Mesenchymal stem cell (in vitro differentiated cells and primary cell): ENCODE data around the gene CLIC3.

Experiments
- DNase-seq: peaks from one replicate; pipeline ENCODE4 v3.0.0-alpha.2; 2013
- H2AFZ ChIP-seq: one replicate; pipeline ENCODE4 v1.6.1; 2013; ENCODE audit warnings: low read depth, mild to moderate bottlenecking, control low read depth, inconsistent platforms, low read length, moderate library complexity
- H2AK5ac ChIP-seq: 2 replicates; pipeline ENCODE4 v1.6.1; 2013; ENCODE audit warnings: low read length, moderate library complexity, mild to moderate bottlenecking, inconsistent platforms; ENCODE audit not compliant: severe bottlenecking
- H2BK120ac ChIP-seq: one replicate; pipeline ENCODE4 v1.6.1; 2013; ENCODE audit warnings: low read depth, mild to moderate bottlenecking, inconsistent platforms, low read length, moderate library complexity
- H2BK12ac ChIP-seq, 2 experiments: one replicate each; pipeline ENCODE4 v1.6.1; 2013; ENCODE audit warnings: inconsistent platforms in 2 of 2, low read length in 2 of 2, mild to moderate bottlenecking in 2 of 2, moderate library complexity in 2 of 2, control low read depth in 1 of 2
- H2BK15ac ChIP-seq: one replicate; pipeline ENCODE4 v1.6.1; 2013; ENCODE audit warnings: mild to moderate bottlenecking, low read depth, inconsistent platforms; ENCODE audit not compliant: poor library complexity, severe bottlenecking
- H2BK5ac ChIP-seq: 2 replicates; pipeline ENCODE4 v1.6.1; 2013; ENCODE audit warnings: low read depth, mild to moderate bottlenecking, low read length, control low read depth, inconsistent platforms; ENCODE audit not compliant: poor library complexity, severe bottlenecking
- H3K14ac ChIP-seq, 2 experiments: one replicate each; pipeline ENCODE4 v1.6.1; 2013; ENCODE audit warnings: inconsistent platforms in 2 of 2, low read length in 2 of 2, control low read depth in 1 of 2, mild to moderate bottlenecking in 1 of 2, moderate library complexity in 1 of 2
- H3K18ac ChIP-seq, 2 experiments: one replicate each; pipeline ENCODE4 v1.6.1; 2013; ENCODE audit warnings: inconsistent platforms in 2 of 2, low read length in 2 of 2, control low read depth in 1 of 2, low read depth in 1 of 2, mild to moderate bottlenecking in 1 of 2
- H3K23ac ChIP-seq, 2 experiments: one replicate each; pipeline ENCODE4 v1.6.1; 2013; ENCODE audit warnings: inconsistent platforms in 2 of 2, low read length in 2 of 2, mild to moderate bottlenecking in 2 of 2, moderate library complexity in 2 of 2, control low read depth in 1 of 2
- H3K27ac ChIP-seq: 2 replicates; pipeline ENCODE4 v1.5.1; 2013; ENCODE audit warnings: mild to moderate bottlenecking, moderate library complexity, low read length, control low read depth, inconsistent platforms; ENCODE audit not compliant: poor library complexity, severe bottlenecking
- H3K27me3 ChIP-seq, 2 experiments: 2 replicates each; pipeline versions ENCODE4 v1.6.1 to v1.7.0; 2013; ENCODE audit warnings: low read length in 2 of 2, mild to moderate bottlenecking in 2 of 2, moderate library complexity in 2 of 2, control low read depth in 1 of 2, inconsistent platforms in 1 of 2; ENCODE audit not compliant: control insufficient read depth in 1 of 2, insufficient read depth in 1 of 2
- H3K36me3 ChIP-seq, 2 experiments: 2 replicates each; pipeline versions ENCODE4 v1.6.1 to v1.7.0; 2013; ENCODE audit warnings: low read length in 2 of 2, control low read depth in 1 of 2, inconsistent platforms in 1 of 2, low read depth in 1 of 2, mild to moderate bottlenecking in 1 of 2; ENCODE audit not compliant: insufficient read depth in 2 of 2, control insufficient read depth in 1 of 2
- H3K4ac ChIP-seq, 2 experiments: one replicate each; pipeline ENCODE4 v1.6.1; 2013; ENCODE audit warnings: inconsistent platforms in 2 of 2, low read length in 2 of 2, mild to moderate bottlenecking in 2 of 2, moderate library complexity in 2 of 2, control low read depth in 1 of 2, low read depth in 1 of 2
- H3K4me1 ChIP-seq: 2 replicates; pipeline ENCODE4 v1.6.1; 2013; ENCODE audit warnings: low read depth, low read length, control low read depth; ENCODE audit not compliant: control insufficient read depth, insufficient read depth
- H3K4me2 ChIP-seq: 2 replicates; pipeline ENCODE4 v1.6.1; 2013; ENCODE audit warnings: low read length, mild to moderate bottlenecking, inconsistent platforms; ENCODE audit not compliant: poor library complexity, severe bottlenecking
- H3K4me3 ChIP-seq, 2 experiments: 2 replicates each; pipeline versions ENCODE4 v1.5.1 to v1.7.0; 2013; ENCODE audit warnings: low read length in 2 of 2, mild to moderate bottlenecking in 2 of 2, control low read depth in 1 of 2, low read depth in 1 of 2; ENCODE audit not compliant: insufficient read depth in 1 of 2
- H3K79me1 ChIP-seq: replicated peaks from 2 replicates; pipeline ENCODE4 v1.6.1; 2013; ENCODE audit warnings: mild to moderate bottlenecking, control low read depth, low read length, inconsistent platforms; ENCODE audit not compliant: poor library complexity, severe bottlenecking
- H3K9ac ChIP-seq: 2 replicates; pipeline ENCODE4 v1.7.0; 2013; ENCODE audit warnings: mild to moderate bottlenecking, low read length, moderate library complexity
- H3K9me3 ChIP-seq: 2 replicates; pipeline ENCODE4 v1.7.0; 2013; ENCODE audit warnings: mild to moderate bottlenecking, low read length; ENCODE audit not compliant: control insufficient read depth
- H4K8ac ChIP-seq: one replicate; pipeline ENCODE4 v1.6.1; 2013; ENCODE audit warnings: inconsistent platforms, mild to moderate bottlenecking, low read length, moderate library complexity
- H4K91ac ChIP-seq: one replicate; pipeline ENCODE4 v1.6.1; 2013; ENCODE audit warnings: mild to moderate bottlenecking, low read length, inconsistent platforms
- whole genome bisulfite sequencing: methylation state at CpG from one replicate; pipeline ENCODE4 v1.1.7; 2013; ENCODE audit warnings: mixed read lengths; 5-methylcytosine and 5-hydroxymethylcytosine counted together

CLIC3 gene

GRCh38 chr9:136983167-136983566 lies 13.2 kb downstream of the CLIC3 start:
- no peak overlapping the region for H4K8ac ChIP-seq
- H3K4ac ChIP-seq, result no peak overlapping the region
- no peak overlapping the region for H2BK15ac ChIP-seq
- peaks cover 0 to 4% of the 10 kb centered on the region in 2 experiments for H3K36me3 ChIP-seq
- no peak overlapping the region for H2BK5ac ChIP-seq
- H3K79me1 ChIP-seq, result no peaks in the 10 kb centered on the region
- no peak overlapping the region for H2BK12ac ChIP-seq
- no peak overlapping the region for H3K23ac ChIP-seq
- H2AFZ ChIP-seq, result no peak overlapping the region
- H3K27me3 ChIP-seq, result peaks cover 37 to 49% of the 10 kb centered on the region in 2 experiments
- DNase-seq, result no peak
- no peak overlapping the region for H3K4me3 ChIP-seq
- H3K27ac ChIP-seq, result no peak overlapping the region
- H3K14ac ChIP-seq, result no peak overlapping the region
- H3K9me3 ChIP-seq, result no peaks in the 10 kb centered on the region
- no peak overlapping the region for H2BK120ac ChIP-seq
- H3K4me2 ChIP-seq, result no peak overlapping the region
- H3K9ac ChIP-seq, result no peak overlapping the region
- peaks cover 17% of the 10 kb centered on the region for H3K4me1 ChIP-seq
- WGBS, result 91% methylated on average over 9 of the region's 9 CpGs
- no peak overlapping the region for H3K18ac ChIP-seq
- H4K91ac ChIP-seq, result no peak overlapping the region
- no peak overlapping the region for H2AK5ac ChIP-seq

- Histone ChIP-seq H3K9ac (no peak within 1 kb of the TSS), H4K8ac (no peak within 1 kb of the TSS), H2AK5ac (no peak within 1 kb of the TSS), H3K79me1 (no peaks in the 10 kb centered on the region), H3K27me3 (peaks cover 37 to 55% of the 10 kb centered on the region in 2 experiments), H3K4me2 (no peak within 1 kb of the TSS), H2BK5ac (no peak within 1 kb of the TSS), H2BK12ac (peak within 1 kb of the TSS in 1 of 2 experiments; percentile 7), H3K4me1 (peaks cover 23% of the 10 kb centered on the region), H3K14ac (no peak within 1 kb of the TSS), H3K18ac (no peak within 1 kb of the TSS), H2BK120ac (no peak within 1 kb of the TSS), H2BK15ac (no peak within 1 kb of the TSS), H3K36me3 (peaks cover 0 to 4% of the 10 kb centered on the region in 2 experiments), H4K91ac (peak within 1 kb of the TSS; percentile 43), H3K9me3 (no peaks in the 10 kb centered on the region), H3K27ac (no peak within 1 kb of the TSS), H3K4ac (no peak within 1 kb of the TSS), H3K4me3 (no peak within 1 kb of the TSS), H2AFZ (no peak within 1 kb of the TSS), H3K23ac (no peak within 1 kb of the TSS)
- 91% methylated on average over 18 of the region's 18 CpGs for WGBS
- DNase-seq, result no peak
Observed at GRCh38 chr9:136982232-136983051, 13.9 kb downstream of the CLIC3 start, which contains the start of gene LCNL1. Gene LCNL1, plus strand, starts transcription at chr9:136982993. Its CDS starts 594 bp downstream, at chr9:136983587.

- no peak overlapping the region for H2BK15ac ChIP-seq
Observed at GRCh38 chr9:136981588-136982231, 14.7 kb downstream of the CLIC3 start.

More at GRCh38 chr9:136981588-136982231, 14.7 kb downstream of the CLIC3 start:
- no peak for DNase-seq
- H3K9ac ChIP-seq, result no peak overlapping the region
- H2BK120ac ChIP-seq, result no peak overlapping the region
- peaks cover 33 to 54% of the 10 kb centered on the region in 2 experiments for H3K27me3 ChIP-seq
- no peak overlapping the region for H3K4me2 ChIP-seq
- H3K36me3 ChIP-seq, result peaks cover 0 to 4% of the 10 kb centered on the region in 2 experiments
- no peak overlapping the region for H3K23ac ChIP-seq
- WGBS, result 76% methylated on average over 13 of the region's 17 CpGs
- H3K79me1 ChIP-seq, result no peaks in the 10 kb centered on the region
- no peak overlapping the region for H2BK5ac ChIP-seq
- H2AK5ac ChIP-seq, result no peak overlapping the region
- no peak overlapping the region for H4K91ac ChIP-seq
- H3K4ac ChIP-seq, result no peak overlapping the region
- no peak overlapping the region for H3K4me3 ChIP-seq
- peaks cover 31% of the 10 kb centered on the region for H3K4me1 ChIP-seq
- no peak overlapping the region for H2BK12ac ChIP-seq
- H3K14ac ChIP-seq, result no peak overlapping the region
- H3K27ac ChIP-seq, result no peak overlapping the region
- H4K8ac ChIP-seq, result no peak overlapping the region
- H3K18ac ChIP-seq, result no peak overlapping the region
- H2AFZ ChIP-seq, result no peak overlapping the region
- no peaks in the 10 kb centered on the region for H3K9me3 ChIP-seq
